ENCODE measurements around the gene STXBP6.

DNA sequence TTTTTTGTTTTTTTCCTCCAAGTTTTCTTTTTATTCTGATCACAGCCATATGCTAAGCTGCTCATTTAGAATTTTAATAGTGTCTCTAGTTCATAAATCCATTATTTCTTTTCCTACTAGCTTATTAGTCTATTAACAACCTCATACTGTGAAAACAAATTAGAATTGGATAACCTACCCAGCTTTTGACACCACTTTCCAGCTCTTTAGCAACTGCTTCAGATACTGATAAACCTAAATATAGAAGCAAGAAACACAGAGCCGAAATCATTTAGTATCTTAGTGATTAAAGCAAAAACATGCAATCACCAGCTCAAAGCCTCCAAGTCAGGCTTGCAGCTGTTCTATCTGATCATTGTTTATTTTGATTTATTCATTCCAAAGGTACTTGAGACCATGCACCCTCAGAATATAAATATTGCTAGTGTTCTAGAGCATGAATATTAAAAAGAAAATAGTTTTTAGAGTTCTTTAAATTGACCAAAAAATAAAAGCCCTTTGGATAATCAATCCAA is 121.5 kb downstream of the STXBP6 start:
- no peak for TF ChIP-seq EZH2phosphoT487 (IDR thresholded peaks at IDR 0.05; ENCODE audit: borderline replicate concordance, low read length)
- TF ChIP-seq, protein P1, sequence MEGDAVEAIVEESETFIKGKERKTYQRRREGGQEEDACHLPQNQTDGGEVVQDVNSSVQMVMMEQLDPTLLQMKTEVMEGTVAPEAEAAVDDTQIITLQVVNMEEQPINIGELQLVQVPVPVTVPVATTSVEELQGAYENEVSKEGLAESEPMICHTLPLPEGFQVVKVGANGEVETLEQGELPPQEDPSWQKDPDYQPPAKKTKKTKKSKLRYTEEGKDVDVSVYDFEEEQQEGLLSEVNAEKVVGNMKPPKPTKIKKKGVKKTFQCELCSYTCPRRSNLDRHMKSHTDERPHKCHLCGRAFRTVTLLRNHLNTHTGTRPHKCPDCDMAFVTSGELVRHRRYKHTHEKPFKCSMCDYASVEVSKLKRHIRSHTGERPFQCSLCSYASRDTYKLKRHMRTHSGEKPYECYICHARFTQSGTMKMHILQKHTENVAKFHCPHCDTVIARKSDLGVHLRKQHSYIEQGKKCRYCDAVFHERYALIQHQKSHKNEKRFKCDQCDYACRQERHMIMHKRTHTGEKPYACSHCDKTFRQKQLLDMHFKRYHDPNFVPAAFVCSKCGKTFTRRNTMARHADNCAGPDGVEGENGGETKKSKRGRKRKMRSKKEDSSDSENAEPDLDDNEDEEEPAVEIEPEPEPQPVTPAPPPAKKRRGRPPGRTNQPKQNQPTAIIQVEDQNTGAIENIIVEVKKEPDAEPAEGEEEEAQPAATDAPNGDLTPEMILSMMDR (IDR thresholded peaks at IDR 0.05; ENCODE audit: low read depth, low read length, poor library complexity, severe bottlenecking): no peak
